ENCODE data around the gene VOPP1.
"Not testable (repeated sequence)": the region's sequence is repeated elsewhere in the genome, so short reads cannot be mapped to it uniquely, and the experiment has no call there.

Gene VOPP1

GRCh38 chr7:55587687-55588378 is 15.5 kb upstream of the VOPP1 start:
- no peak overlapping the region for H3K4me3 ChIP-seq (ENCODE audit: low read depth in 1 of 5, low read length in 5 of 5)
- H3K27ac ChIP-seq (ENCODE audit: low read depth, low read length): no peak overlapping the region
- no peaks in the 10 kb centered on the region for H3K36me3 ChIP-seq (ENCODE audit: control insufficient read depth in 5 of 5, insufficient read depth in 5 of 5, low read length in 5 of 5)
- H3K9ac ChIP-seq (ENCODE audit: low read length in 5 of 5): no peak overlapping the region
- peaks cover 0 to 4% (median 2%) of the 10 kb centered on the region in 5 donors for H3K27me3 ChIP-seq (ENCODE audit: control insufficient read depth in 5 of 5, insufficient read depth in 4 of 5, low read length in 5 of 5)
- no peaks in the 10 kb centered on the region for H3K9me3 ChIP-seq (ENCODE audit: control insufficient read depth in 5 of 5, low read length in 5 of 5)
- H3K4me1 ChIP-seq (ENCODE audit: control insufficient read depth in 5 of 5, insufficient read depth in 5 of 5, low read length in 5 of 5): peaks cover 0 to 2% (median 0%) of the 10 kb centered on the region in 5 donors

- H3K9me3 ChIP-seq (ENCODE audit: control insufficient read depth in 5 of 5, low read length in 5 of 5); H3K36me3 ChIP-seq (ENCODE audit: control insufficient read depth in 5 of 5, insufficient read depth in 5 of 5, low read length in 5 of 5); H3K4me1 ChIP-seq (ENCODE audit: control insufficient read depth in 5 of 5, insufficient read depth in 5 of 5, low read length in 5 of 5); H3K4me3 ChIP-seq (ENCODE audit: low read depth in 1 of 5, low read length in 5 of 5); H3K9ac ChIP-seq (ENCODE audit: low read length in 5 of 5); H3K27ac ChIP-seq (ENCODE audit: low read depth, low read length); H3K27me3 ChIP-seq (ENCODE audit: control insufficient read depth in 5 of 5, insufficient read depth in 4 of 5, low read length in 5 of 5): not testable (repeated sequence)
Measured at GRCh38 chr7:55582656-55583055, 10.4 kb upstream of the VOPP1 start.

- Histone ChIP-seq H3K27ac (ENCODE audit: low read depth, low read length) (no peak overlapping the region), H3K4me1 (ENCODE audit: control insufficient read depth in 5 of 5, insufficient read depth in 5 of 5, low read length in 5 of 5) (peaks cover 8 to 22% (median 18%) of the 10 kb centered on the region in 5 donors), H3K4me3 (ENCODE audit: low read depth in 1 of 5, low read length in 5 of 5) (no peak overlapping the region), H3K9me3 (ENCODE audit: control insufficient read depth in 5 of 5, low read length in 5 of 5) (no peaks in the 10 kb centered on the region), H3K36me3 (ENCODE audit: control insufficient read depth in 5 of 5, insufficient read depth in 5 of 5, low read length in 5 of 5) (no peaks in the 10 kb centered on the region), H3K9ac (ENCODE audit: low read length in 5 of 5) (no peak overlapping the region), H3K27me3 (ENCODE audit: control insufficient read depth in 5 of 5, insufficient read depth in 4 of 5, low read length in 5 of 5) (no peaks in the 10 kb centered on the region)
Measured at GRCh38 chr7:55576753-55577152, 4.5 kb upstream of the VOPP1 start.

- Histone ChIP-seq H3K4me3 (ENCODE audit: low read depth in 1 of 5, low read length in 5 of 5) (no peak overlapping the region), H3K9ac (ENCODE audit: low read length in 5 of 5) (no peak overlapping the region), H3K9me3 (ENCODE audit: control insufficient read depth in 5 of 5, low read length in 5 of 5) (no peaks in the 10 kb centered on the region), H3K36me3 (ENCODE audit: control insufficient read depth in 5 of 5, insufficient read depth in 5 of 5, low read length in 5 of 5) (no peaks in the 10 kb centered on the region), H3K27ac (ENCODE audit: low read depth, low read length) (no peak overlapping the region), H3K27me3 (ENCODE audit: control insufficient read depth in 5 of 5, insufficient read depth in 4 of 5, low read length in 5 of 5) (no peaks in the 10 kb centered on the region), H3K4me1 (ENCODE audit: control insufficient read depth in 5 of 5, insufficient read depth in 5 of 5, low read length in 5 of 5) (peaks cover 8 to 31% (median 26%) of the 10 kb centered on the region in 5 donors)
Measured at GRCh38 chr7:55575733-55576132, 3.4 kb upstream of the VOPP1 start.

GRCh38 chr7:55575098-55575497 is 2.8 kb upstream of the VOPP1 start:
- H3K36me3 ChIP-seq (ENCODE audit: control insufficient read depth in 5 of 5, insufficient read depth in 5 of 5, low read length in 5 of 5): no peaks in the 10 kb centered on the region
- H3K4me3 ChIP-seq (ENCODE audit: low read depth in 1 of 5, low read length in 5 of 5): no peak overlapping the region
- no peaks in the 10 kb centered on the region for H3K27me3 ChIP-seq (ENCODE audit: control insufficient read depth in 5 of 5, insufficient read depth in 4 of 5, low read length in 5 of 5)
- no peaks in the 10 kb centered on the region for H3K9me3 ChIP-seq (ENCODE audit: control insufficient read depth in 5 of 5, low read length in 5 of 5)
- peaks cover 8 to 38% (median 32%) of the 10 kb centered on the region in 5 donors for H3K4me1 ChIP-seq (ENCODE audit: control insufficient read depth in 5 of 5, insufficient read depth in 5 of 5, low read length in 5 of 5)
- no peak overlapping the region for H3K27ac ChIP-seq (ENCODE audit: low read depth, low read length)
- H3K9ac ChIP-seq (ENCODE audit: low read length in 5 of 5): no peak overlapping the region

- no peak overlapping the region for H3K27ac ChIP-seq (ENCODE audit: low read depth, low read length)
Measured at GRCh38 chr7:55574051-55574717, 1.9 kb upstream of the VOPP1 start.

GRCh38 chr7:55573234-55573900 is 1.1 kb upstream of the VOPP1 start:
- Histone ChIP-seq H3K9ac (ENCODE audit: low read length in 5 of 5) (peak overlapping the region in 4 of 5 donors; percentile 54 to 88 (median 84)), H3K4me3 (ENCODE audit: low read depth in 1 of 5, low read length in 5 of 5) (peak overlapping the region; percentile 60 to 92 (median 82)), H3K4me1 (ENCODE audit: control insufficient read depth in 5 of 5, insufficient read depth in 5 of 5, low read length in 5 of 5) (peaks cover 10 to 54% (median 44%) of the 10 kb centered on the region in 5 donors), H3K36me3 (ENCODE audit: control insufficient read depth in 5 of 5, insufficient read depth in 5 of 5, low read length in 5 of 5) (no peaks in the 10 kb centered on the region), H3K27me3 (ENCODE audit: control insufficient read depth in 5 of 5, insufficient read depth in 4 of 5, low read length in 5 of 5) (no peaks in the 10 kb centered on the region), H3K27ac (ENCODE audit: low read depth, low read length) (peak overlapping the region; percentile 75), H3K9me3 (ENCODE audit: control insufficient read depth in 5 of 5, low read length in 5 of 5) (no peaks in the 10 kb centered on the region)

More at GRCh38 chr7:55574051-55574717, 1.9 kb upstream of the VOPP1 start:
- Histone ChIP-seq H3K27me3 (ENCODE audit: control insufficient read depth in 5 of 5, insufficient read depth in 4 of 5, low read length in 5 of 5) (no peaks in the 10 kb centered on the region), H3K9ac (ENCODE audit: low read length in 5 of 5) (no peak overlapping the region), H3K9me3 (ENCODE audit: control insufficient read depth in 5 of 5, low read length in 5 of 5) (no peaks in the 10 kb centered on the region), H3K36me3 (ENCODE audit: control insufficient read depth in 5 of 5, insufficient read depth in 5 of 5, low read length in 5 of 5) (no peaks in the 10 kb centered on the region), H3K4me3 (ENCODE audit: low read depth in 1 of 5, low read length in 5 of 5) (peak overlapping the region in 2 of 5 donors; percentile 26 to 28), H3K4me1 (ENCODE audit: control insufficient read depth in 5 of 5, insufficient read depth in 5 of 5, low read length in 5 of 5) (peaks cover 10 to 47% (median 40%) of the 10 kb centered on the region in 5 donors)

- Histone ChIP-seq H3K36me3 (ENCODE audit: control insufficient read depth in 5 of 5, insufficient read depth in 5 of 5, low read length in 5 of 5) (no peaks in the 10 kb centered on the region), H3K27me3 (ENCODE audit: control insufficient read depth in 5 of 5, insufficient read depth in 4 of 5, low read length in 5 of 5) (no peaks in the 10 kb centered on the region), H3K4me3 (ENCODE audit: low read depth in 1 of 5, low read length in 5 of 5) (peak overlapping the region; percentile 65 to 91 (median 82)), H3K4me1 (ENCODE audit: control insufficient read depth in 5 of 5, insufficient read depth in 5 of 5, low read length in 5 of 5) (peaks cover 10 to 56% (median 44%) of the 10 kb centered on the region in 5 donors), H3K27ac (ENCODE audit: low read depth, low read length) (peak overlapping the region; percentile 87), H3K9ac (ENCODE audit: low read length in 5 of 5) (peak overlapping the region; percentile 28 to 83 (median 74)), H3K9me3 (ENCODE audit: control insufficient read depth in 5 of 5, low read length in 5 of 5) (no peaks in the 10 kb centered on the region)
Measured at GRCh38 chr7:55571511-55572377, 558 bp downstream of the VOPP1 start.

- Histone ChIP-seq H3K27me3 (ENCODE audit: control insufficient read depth in 5 of 5, insufficient read depth in 4 of 5, low read length in 5 of 5) (no peaks in the 10 kb centered on the region), H3K9ac (ENCODE audit: low read length in 5 of 5) (peak overlapping the region; percentile 28 to 83 (median 74)), H3K4me1 (ENCODE audit: control insufficient read depth in 5 of 5, insufficient read depth in 5 of 5, low read length in 5 of 5) (peaks cover 10 to 57% (median 45%) of the 10 kb centered on the region in 5 donors), H3K4me3 (ENCODE audit: low read depth in 1 of 5, low read length in 5 of 5) (peak overlapping the region; percentile 65 to 91 (median 82)), H3K27ac (ENCODE audit: low read depth, low read length) (peak overlapping the region; percentile 87), H3K36me3 (ENCODE audit: control insufficient read depth in 5 of 5, insufficient read depth in 5 of 5, low read length in 5 of 5) (no peaks in the 10 kb centered on the region), H3K9me3 (ENCODE audit: control insufficient read depth in 5 of 5, low read length in 5 of 5) (no peaks in the 10 kb centered on the region)
Measured at GRCh38 chr7:55570939-55571338, 1.4 kb downstream of the VOPP1 start.

Measured in subcutaneous abdominal adipose tissue (tissue), 5 donors.